ENCODE data around the gene ASPG. TPM values are rescaled to one million over a fixed set of nuclear protein-coding genes. Genes with fewer than 3 reads are reported as not detected.

Gene ASPG
- total RNA-seq, 1 experiment from 2014 or later: not detected

GRCh38 chr14:104132981-104133380, 47.5 kb downstream of the ASPG start:
- intact Hi-C loops (cut with micrococcal nuclease; ENCODE audit: unreplicated experiment): no loop called here
- CTCF ChIA-PET: interaction anchor here (0.6 to 0.7 kb wide), 2 partner anchors 10 to 40 kb away, joined by 4 to 8 read pairs; no protein-coding TSS in a partner anchor
- H3K4me2 ChIP-seq: no peak overlapping the region
- no peaks in the 10 kb centered on the region for H3F3A ChIP-seq (ENCODE audit: insufficient read depth, low read depth)
- no peak for DNase-seq
- H3K36me3 ChIP-seq (ENCODE audit: low read depth): no peaks in the 10 kb centered on the region
- no TSS peak for BruUV-seq (replicated peaks)
- H3K9me2 ChIP-seq (ENCODE audit: insufficient read depth): no peaks in the 10 kb centered on the region
- no peak for TF ChIP-seq EZH2 (IDR thresholded peaks at IDR 0.05; ENCODE audit: low read depth)
- TF ChIP-seq CTCF (conservative IDR thresholded peaks at IDR 0.05): no peak
- POLR2A ChIA-PET (ENCODE audit: unreplicated experiment): no interaction called here
- no peaks in the 10 kb centered on the region for H3K79me2 ChIP-seq (ENCODE audit: low read depth)
- no peaks in the 10 kb centered on the region for H3K4me1 ChIP-seq (replicated peaks; ENCODE audit: insufficient read depth)
- H3K9me3 ChIP-seq (ENCODE audit: insufficient read depth, low read depth): no peaks in the 10 kb centered on the region
- H4K20me1 ChIP-seq (ENCODE audit: insufficient read depth): peaks cover 2% of the 10 kb centered on the region; the same call in 1 of the 2 replicates
- no peak overlapping the region for H3K27ac ChIP-seq
- H2AFZ ChIP-seq: no peak overlapping the region
- peaks cover 19% of the 10 kb centered on the region; the same call in 1 of the 2 replicates for H3K27me3 ChIP-seq (ENCODE audit: insufficient read depth, low read depth)
- no peak overlapping the region for H3K4me3 ChIP-seq

- no peaks in the 10 kb centered on the region for H3K9me2 ChIP-seq (ENCODE audit: insufficient read depth)
- ChIA-PET CTCF (interaction anchor here (0.6 to 0.7 kb wide), 2 partner anchors 10 to 40 kb away, joined by 4 to 8 read pairs; no protein-coding TSS in a partner anchor), POLR2A (ENCODE audit: unreplicated experiment) (no interaction called here)
- no peaks in the 10 kb centered on the region for H3K36me3 ChIP-seq (ENCODE audit: low read depth)
- H3K4me3 ChIP-seq: no peak overlapping the region
- no peaks in the 10 kb centered on the region for H3F3A ChIP-seq (ENCODE audit: insufficient read depth, low read depth)
- intact Hi-C loops (cut with micrococcal nuclease; ENCODE audit: unreplicated experiment): no loop called here
- peaks cover 19% of the 10 kb centered on the region; the same call in 1 of the 2 replicates for H3K27me3 ChIP-seq (ENCODE audit: insufficient read depth, low read depth)
- H3K4me1 ChIP-seq (replicated peaks; ENCODE audit: insufficient read depth): no peaks in the 10 kb centered on the region
- peaks cover 2% of the 10 kb centered on the region; the same call in 1 of the 2 replicates for H4K20me1 ChIP-seq (ENCODE audit: insufficient read depth)
- no peak overlapping the region for H3K4me2 ChIP-seq
- H2AFZ ChIP-seq: no peak overlapping the region
- H3K27ac ChIP-seq: no peak overlapping the region
- H3K9me3 ChIP-seq (ENCODE audit: insufficient read depth, low read depth): no peaks in the 10 kb centered on the region
- no peak for DNase-seq
- no peak for TF ChIP-seq CTCF (conservative IDR thresholded peaks at IDR 0.05)
- no peak for TF ChIP-seq EZH2 (IDR thresholded peaks at IDR 0.05; ENCODE audit: low read depth)
- H3K79me2 ChIP-seq (ENCODE audit: low read depth): no peaks in the 10 kb centered on the region
- no TSS peak for BruUV-seq (replicated peaks)
Measured at GRCh38 chr14:104133496-104133895, 48.0 kb downstream of the ASPG start.

GRCh38 chr14:104134061-104134965, 48.8 kb downstream of the ASPG start:
- no TSS peak for BruUV-seq (replicated peaks)
- H3K4me3 ChIP-seq: no peak overlapping the region
- peaks cover 19% of the 10 kb centered on the region; the same call in 1 of the 2 replicates for H3K27me3 ChIP-seq (ENCODE audit: insufficient read depth, low read depth)
- no peaks in the 10 kb centered on the region for H3K4me1 ChIP-seq (replicated peaks; ENCODE audit: insufficient read depth)
- CTCF ChIA-PET: no interaction called here
- no peak overlapping the region for H3K4me2 ChIP-seq
- intact Hi-C loops (cut with micrococcal nuclease; ENCODE audit: unreplicated experiment): no loop called here
- no peaks in the 10 kb centered on the region for H3F3A ChIP-seq (ENCODE audit: insufficient read depth, low read depth)
- no peaks in the 10 kb centered on the region for H3K36me3 ChIP-seq (ENCODE audit: low read depth)
- no peaks in the 10 kb centered on the region for H3K9me3 ChIP-seq (ENCODE audit: insufficient read depth, low read depth)
- POLR2A ChIA-PET (ENCODE audit: unreplicated experiment): no interaction called here
- TF ChIP-seq CTCF (conservative IDR thresholded peaks at IDR 0.05) (no peak), EZH2 (IDR thresholded peaks at IDR 0.05; ENCODE audit: low read depth) (no peak)
- H3K79me2 ChIP-seq (ENCODE audit: low read depth): no peaks in the 10 kb centered on the region
- H4K20me1 ChIP-seq (ENCODE audit: insufficient read depth): peaks cover 2% of the 10 kb centered on the region; the same call in 1 of the 2 replicates
- DNase-seq: no peak
- H3K9me2 ChIP-seq (ENCODE audit: insufficient read depth): no peaks in the 10 kb centered on the region
- H3K27ac ChIP-seq: no peak overlapping the region
- no peak overlapping the region for H2AFZ ChIP-seq

All from PC-9 (cell line).